Neuronal stem cell (in vitro differentiated cells): ENCODE results near the gene ERBIN. TPM values are rescaled to one million over a fixed set of nuclear protein-coding genes. Genes with fewer than 3 reads are reported as not detected.

Experiments used
- DNase-seq: peaks from one replicate; pipeline ENCODE4 v3.0.0-alpha.2; 2013; ENCODE audit warnings: low spot score
- H2AFZ ChIP-seq: one replicate; pipeline ENCODE4 v1.6.1; 2013; ENCODE audit warnings: mild to moderate bottlenecking, low read length, inconsistent platforms
- H2AK5ac ChIP-seq: 2 replicates; pipeline ENCODE4 v1.6.1; 2013; ENCODE audit warnings: low read depth, mild to moderate bottlenecking, inconsistent platforms, low read length, moderate library complexity, mixed read lengths
- H2BK120ac ChIP-seq: 2 replicates; pipeline ENCODE4 v1.6.1; 2013; ENCODE audit warnings: low read depth, mild to moderate bottlenecking, inconsistent platforms, low read length, moderate library complexity, mixed read lengths
- H2BK12ac ChIP-seq: one replicate; pipeline ENCODE4 v1.6.1; 2013; ENCODE audit warnings: low read length, inconsistent platforms
- H2BK15ac ChIP-seq: 2 replicates; pipeline ENCODE4 v1.6.1; 2013; ENCODE audit warnings: mild to moderate bottlenecking, low read length, inconsistent platforms, mixed read lengths
- H2BK5ac ChIP-seq: one replicate; pipeline ENCODE4 v1.6.1; 2013; ENCODE audit warnings: inconsistent platforms, mild to moderate bottlenecking, low read length, moderate library complexity
- H3K14ac ChIP-seq: one replicate; pipeline ENCODE4 v1.6.1; 2013; ENCODE audit warnings: low read length, inconsistent platforms
- H3K18ac ChIP-seq: 2 replicates; pipeline ENCODE4 v1.6.1; 2013; ENCODE audit warnings: low read length, inconsistent platforms
- H3K23ac ChIP-seq: 2 replicates; pipeline ENCODE4 v1.6.1; 2013; ENCODE audit warnings: low read depth, mild to moderate bottlenecking, mixed read lengths, low read length, inconsistent platforms; ENCODE audit not compliant: poor library complexity
- H3K27ac ChIP-seq: replicated peaks from 3 replicates; pipeline ENCODE4 v1.5.1; 2013; ENCODE audit warnings: low read length, inconsistent platforms
- H3K27me3 ChIP-seq, 3 experiments: 2 replicates each; pipeline ENCODE4 v1.6.1; 2013; ENCODE audit warnings: low read length in 3 of 3, mild to moderate bottlenecking in 2 of 3, inconsistent platforms in 1 of 3, low read depth in 1 of 3, mixed read lengths in 1 of 3, moderate library complexity in 1 of 3; ENCODE audit not compliant: control insufficient read depth in 3 of 3, insufficient read depth in 3 of 3
- H3K36me3 ChIP-seq, 2 donors: replicated peaks in 1 of 2; 2 replicates each; pipeline ENCODE4 v1.6.1; 2013; ENCODE audit warnings: low read length in 2 of 2; ENCODE audit not compliant: control insufficient read depth in 2 of 2, insufficient read depth in 2 of 2
- H3K4ac ChIP-seq: 2 replicates; pipeline ENCODE4 v1.6.1; 2013; ENCODE audit warnings: inconsistent platforms, mild to moderate bottlenecking, low read length, moderate library complexity
- H3K4me1 ChIP-seq, 2 donors: 1 replicate in 1 of 2; 2 replicates in 1 of 2; pipeline ENCODE4 v1.6.1; 2013; ENCODE audit warnings: low read length in 2 of 2, low read depth in 1 of 2; ENCODE audit not compliant: control insufficient read depth in 2 of 2, insufficient read depth in 1 of 2
- H3K4me2 ChIP-seq: one replicate; pipeline ENCODE4 v1.6.1; 2013; ENCODE audit warnings: mild to moderate bottlenecking, low read length, inconsistent platforms; ENCODE audit not compliant: insufficient read depth, poor library complexity, severe bottlenecking
- H3K4me3 ChIP-seq, 2 donors: 2 replicates each; pipeline ENCODE4 v1.5.1; 2013; ENCODE audit warnings: low read length in 2 of 2, mild to moderate bottlenecking in 2 of 2, inconsistent platforms in 1 of 2, moderate library complexity in 1 of 2
- H3K79me1 ChIP-seq: one replicate; pipeline ENCODE4 v1.6.1; 2013; ENCODE audit warnings: low read depth, mild to moderate bottlenecking, inconsistent platforms, low read length, moderate library complexity
- H3K9ac ChIP-seq: one replicate; pipeline ENCODE4 v1.6.1; 2013; ENCODE audit warnings: mild to moderate bottlenecking, low read depth, low read length, inconsistent platforms; ENCODE audit not compliant: poor library complexity
- H3K9me3 ChIP-seq, 2 donors: replicated peaks in 1 of 2; 2 replicates each; pipeline versions ENCODE3 to v1.6.1; 2013; ENCODE audit warnings: low read length in 2 of 2, mild to moderate bottlenecking in 2 of 2, inconsistent platforms in 1 of 2, low read depth in 1 of 2, mixed read lengths in 1 of 2, moderate library complexity in 1 of 2; ENCODE audit not compliant: control insufficient read depth in 2 of 2, insufficient read depth in 1 of 2
- H4K8ac ChIP-seq: one replicate; pipeline ENCODE4 v1.6.1; 2013; ENCODE audit warnings: low read depth, mild to moderate bottlenecking, inconsistent platforms, low read length, moderate library complexity
- H4K91ac ChIP-seq: one replicate; pipeline ENCODE4 v1.6.1; 2013; ENCODE audit warnings: low read length, low read depth, mild to moderate bottlenecking, inconsistent platforms; ENCODE audit not compliant: poor library complexity
- WGBS, 2 donors: extraction: QIAGEN DNeasy Blood & Tissue Kit; methylation state at CpG; one replicate each; pipeline ENCODE4 v1.1.7; 2013; ENCODE audit warnings: missing lambda C conversion rate in 2 of 2, mixed read lengths in 1 of 2; ENCODE audit not compliant: insufficient read length in 2 of 2, insufficient replicate concordance in 1 of 2; ENCODE audit errors: extremely low coverage in 2 of 2; 5-methylcytosine and 5-hydroxymethylcytosine counted together
- small RNA-seq: library from polyadenylated mRNA; stranded (forward); fragments of <200 nt; extraction: miRNeasy Mini kit (QIAGEN cat#:217004); gene quantifications from one replicate; pipeline ENCODE3, GENCODE V24; 2013; ENCODE audit not compliant: insufficient read depth

ERBIN gene

DNA sequence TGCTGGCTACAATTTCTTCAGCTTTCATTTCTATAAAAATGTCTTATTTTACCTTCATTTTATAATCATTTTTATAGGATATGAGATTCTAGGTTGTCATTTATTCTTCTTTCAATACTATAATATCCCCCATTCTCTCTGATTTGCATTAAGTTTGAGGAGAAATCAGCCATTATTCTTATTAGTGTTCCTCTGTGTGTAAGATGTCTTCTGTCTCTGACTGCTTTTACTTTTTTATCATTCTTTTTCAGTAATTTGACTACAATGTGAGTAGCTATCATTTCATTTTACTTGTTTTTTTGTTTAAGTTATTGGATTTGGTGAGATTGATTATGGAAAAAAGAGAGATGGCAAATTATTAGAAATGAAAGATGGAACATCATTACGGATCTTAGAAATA lies 204.1 kb downstream of the ERBIN start:
- no peak overlapping the region for H2AK5ac ChIP-seq
- no peak overlapping the region for H3K4me2 ChIP-seq
- H2BK12ac ChIP-seq, result no peak overlapping the region
- H3K23ac ChIP-seq, result no peak overlapping the region
- no peak overlapping the region for H3K27ac ChIP-seq
- H3K9me3 ChIP-seq, result no peaks in the 10 kb centered on the region
- H2BK120ac ChIP-seq, result no peak overlapping the region
- no peak overlapping the region for H3K4me3 ChIP-seq
- no peak overlapping the region for H3K9ac ChIP-seq
- no peak overlapping the region for H2AFZ ChIP-seq
- no peak overlapping the region for H4K8ac ChIP-seq
- no peak overlapping the region for H2BK5ac ChIP-seq
- H3K4ac ChIP-seq, result no peak overlapping the region
- DNase-seq, result no peak
- no peaks in the 10 kb centered on the region for H3K36me3 ChIP-seq
- H3K18ac ChIP-seq, result no peak overlapping the region
- H2BK15ac ChIP-seq, result no peak overlapping the region
- WGBS, 2 donors, result no CpG with 5 or more reads among the region's 1 CpG
- no peaks in the 10 kb centered on the region for H3K79me1 ChIP-seq
- no peaks in the 10 kb centered on the region for H3K4me1 ChIP-seq
- no peaks in the 10 kb centered on the region for H3K27me3 ChIP-seq
- no peak overlapping the region for H3K14ac ChIP-seq
- H4K91ac ChIP-seq, result no peak overlapping the region

Small RNA genes within 50 kb of the gene (small RNA-seq; reads per million reads assigned to genes)
- gene RF00598, result not detected
